Caco-2 (cell line): Measurements from ENCODE around the gene EEPD1. TPM values are rescaled to one million over a fixed set of nuclear protein-coding genes. Genes with fewer than 3 reads are reported as not detected.

Source experiments
- BruUV-seq: library from RNA; stranded (reverse); fragments of 400-500 nt; replicated peaks from 2 replicates; lab custom pipeline; 2021; lab: Mats Ljungman, UMichigan
- CTCF ChIA-PET: fragments of 300-600 bp; sonication (Branson Sonifier 250); formaldehyde crosslinking; loops from one replicate; lab custom pipeline; 2022; ENCODE audit warnings: antibody characterized with exemption; lab: Charles Lee
- POLR2A ChIA-PET: fragments of 300-600 bp; sonication (Branson Sonifier 250); formaldehyde crosslinking; loops from one replicate; lab custom pipeline; 2022; ENCODE audit warnings: antibody characterized with exemption; lab: Charles Lee
- DNase-seq, 2 experiments: peaks; one replicate each; pipeline versions ENCODE4 v3.0.0 to v3.0.0-alpha.2; 2020 to 2022
- H3K27me3 ChIP-seq: replicated peaks from 2 replicates; pipeline ENCODE4 v1.6.0; 2011; ENCODE audit warnings: low read length; ENCODE audit not compliant: control insufficient read depth, insufficient read depth
- H3K36me3 ChIP-seq: 2 replicates; pipeline ENCODE4 v1.5.1; 2011; ENCODE audit warnings: low read length; ENCODE audit not compliant: control insufficient read depth, insufficient read depth
- H3K4me1 ChIP-seq: fragments of 250-450 bp; sonication (Bioruptor Pico); 2 replicates; pipeline ENCODE4 v1.5.1; 2020; ENCODE audit warnings: mild to moderate bottlenecking
- H3K4me3 ChIP-seq: 2 replicates; pipeline ENCODE4 v1.5.1; 2011; ENCODE audit warnings: low read depth, mild to moderate bottlenecking, control low read depth, low read length
- H3K9me3 ChIP-seq: fragments of 250-450 bp; sonication (Bioruptor Pico); 2 replicates; pipeline ENCODE4 v1.5.1; 2020; ENCODE audit warnings: mild to moderate bottlenecking, moderate library complexity
- H3K27ac Mint-ChIP-seq: one replicate; pipeline ENCODE4 v1.8.0; 2022; ENCODE audit warnings: mixed read lengths; ENCODE audit not compliant: unreplicated experiment
- H3K27me3 Mint-ChIP-seq: one replicate; pipeline ENCODE4 v1.8.0; 2022; ENCODE audit warnings: mixed read lengths; ENCODE audit not compliant: insufficient read depth, unreplicated experiment
- H3K36me3 Mint-ChIP-seq: one replicate; pipeline ENCODE4 v1.8.0; 2022; ENCODE audit warnings: mild to moderate bottlenecking, mixed read lengths; ENCODE audit not compliant: insufficient read depth, unreplicated experiment
- H3K4me1 Mint-ChIP-seq: one replicate; pipeline ENCODE4 v1.8.0; 2022; ENCODE audit warnings: low read depth, mixed read lengths; ENCODE audit not compliant: unreplicated experiment
- H3K4me3 Mint-ChIP-seq: one replicate; pipeline ENCODE4 v1.8.0; 2022; ENCODE audit warnings: mild to moderate bottlenecking, moderate library complexity, mixed read lengths; ENCODE audit not compliant: unreplicated experiment
- H3K9me3 Mint-ChIP-seq: one replicate; pipeline ENCODE4 v1.8.0; 2022; ENCODE audit warnings: mixed read lengths; ENCODE audit not compliant: unreplicated experiment
- CTCF ChIP-seq, 2 experiments: fragments of 200-600 bp in 1 of 2; IDR thresholded peaks; 1 replicate in 1 of 2; 2 replicates in 1 of 2; pipeline versions ENCODE4 v1.5.1 to v1.8.0; 2011 to 2022; ENCODE audit warnings: antibody characterized with exemption in 1 of 2, control low read depth in 1 of 2, inconsistent platforms in 1 of 2, low read depth in 1 of 2, low read length in 1 of 2, mild to moderate bottlenecking in 1 of 2, moderate library complexity in 1 of 2; ENCODE audit not compliant: insufficient read depth in 1 of 2, severe bottlenecking in 1 of 2, unreplicated experiment in 1 of 2
- intact Hi-C: fragments of 100-400 bp; cut with micrococcal nuclease; formaldehyde crosslinking; loops from one replicate; pipeline ENCODE4 v1.10.0; 2022; ENCODE audit not compliant: unreplicated experiment
- total RNA-seq: library from RNA; stranded (reverse); gene quantifications from 2 replicates; pipeline ENCODE4 v1.2.3, GENCODE V29; 2022

Gene EEPD1
- total RNA-seq, 1 experiment from 2014 or later: 1.8 TPM

- peaks cover 13% of the 10 kb centered on the region for H3K9me3 Mint-ChIP-seq
- BruUV-seq: no TSS peak
- ChIA-PET POLR2A (no interaction called here), CTCF (no interaction called here)
- TF ChIP-seq CTCF (IDR thresholded peaks at IDR 0.05; ENCODE audit: insufficient read depth in 1 of 2, low read depth in 1 of 2, low read length in 1 of 2, severe bottlenecking in 1 of 2, unreplicated experiment in 1 of 2): no peak
- intact Hi-C loops: no loop called here
- DNase-seq: no peak
- H3K27me3 ChIP-seq: no peaks in the 10 kb centered on the region
- no peak overlapping the region for H3K4me3 Mint-ChIP-seq
- no peak overlapping the region for H3K4me3 ChIP-seq
- H3K36me3 ChIP-seq: no peaks in the 10 kb centered on the region
- no peak overlapping the region for H3K27ac Mint-ChIP-seq
- H3K36me3 Mint-ChIP-seq: no peaks in the 10 kb centered on the region
- peaks cover 5% of the 10 kb centered on the region for H3K27me3 Mint-ChIP-seq
- H3K4me1 Mint-ChIP-seq: no peaks in the 10 kb centered on the region
- H3K9me3 ChIP-seq: no peaks in the 10 kb centered on the region
- H3K4me1 ChIP-seq: 0 out of 2 replicates have a peak, but pooled peaks cover 5% of the 10 kb centered on the region
Observed at GRCh38 chr7:36217211-36217960, 64.3 kb downstream of the EEPD1 start.

- intact Hi-C loops: no loop called here
- Mint-ChIP-seq H3K27ac (no peak overlapping the region), H3K9me3 (peaks cover 13% of the 10 kb centered on the region), H3K4me1 (no peaks in the 10 kb centered on the region), H3K4me3 (no peak overlapping the region), H3K36me3 (no peaks in the 10 kb centered on the region), H3K27me3 (peaks cover 5% of the 10 kb centered on the region)
- BruUV-seq: no TSS peak
- no peak for TF ChIP-seq CTCF (IDR thresholded peaks at IDR 0.05; ENCODE audit: insufficient read depth in 1 of 2, low read depth in 1 of 2, low read length in 1 of 2, severe bottlenecking in 1 of 2, unreplicated experiment in 1 of 2)
- Histone ChIP-seq H3K4me1 (0 out of 2 replicates have a peak, but pooled peaks cover 5% of the 10 kb centered on the region), H3K9me3 (no peaks in the 10 kb centered on the region), H3K36me3 (no peaks in the 10 kb centered on the region), H3K27me3 (no peaks in the 10 kb centered on the region), H3K4me3 (no peak overlapping the region)
- POLR2A ChIA-PET: no interaction called here
- CTCF ChIA-PET: no interaction called here
- DNase-seq: no peak
Observed at GRCh38 chr7:36217961-36218284, 64.9 kb downstream of the EEPD1 start.

- no peaks in the 10 kb centered on the region for H3K27me3 ChIP-seq
- H3K36me3 Mint-ChIP-seq: no peaks in the 10 kb centered on the region
- BruUV-seq: no TSS peak
- intact Hi-C loops: no loop called here
- ChIA-PET CTCF (no interaction called here), POLR2A (no interaction called here)
- H3K27me3 Mint-ChIP-seq: peaks cover 5% of the 10 kb centered on the region
- H3K4me3 ChIP-seq: no peak overlapping the region
- H3K4me3 Mint-ChIP-seq: no peak overlapping the region
- H3K27ac Mint-ChIP-seq: no peak overlapping the region
- no peak for DNase-seq
- H3K9me3 ChIP-seq: no peaks in the 10 kb centered on the region
- H3K9me3 Mint-ChIP-seq: peaks cover 13% of the 10 kb centered on the region
- no peaks in the 10 kb centered on the region for H3K36me3 ChIP-seq
- 0 out of 2 replicates have a peak, but pooled peaks cover 5% of the 10 kb centered on the region for H3K4me1 ChIP-seq
- no peak for TF ChIP-seq CTCF (IDR thresholded peaks at IDR 0.05; ENCODE audit: insufficient read depth in 1 of 2, low read depth in 1 of 2, low read length in 1 of 2, severe bottlenecking in 1 of 2, unreplicated experiment in 1 of 2)
- no peaks in the 10 kb centered on the region for H3K4me1 Mint-ChIP-seq
Observed at GRCh38 chr7:36219429-36219828, 66.4 kb downstream of the EEPD1 start.
